ENCODE results near the gene DDX39B. TPM values are rescaled to one million over a fixed set of nuclear protein-coding genes. Genes with fewer than 3 reads are reported as not detected.
"Not testable (repeated sequence)": the region's sequence is repeated elsewhere in the genome, so short reads cannot be mapped to it uniquely, and the experiment has no call there.

DDX39B gene
- total RNA-seq, 1 donor from 2014 or later: 412 TPM

- DNase-seq (ENCODE audit: low read depth): no peak
- H3K36me3 ChIP-seq (ENCODE audit: control insufficient read depth, insufficient read depth, low read length): no peaks in the 10 kb centered on the region
- H3K27me3 ChIP-seq (ENCODE audit: control insufficient read depth, insufficient read depth, low read length): no peaks in the 10 kb centered on the region
- no peak overlapping the region for H3K4me3 ChIP-seq (ENCODE audit: low read depth, low read length)
- no peak for TF ChIP-seq CTCF (IDR thresholded peaks at IDR 0.05; ENCODE audit: insufficient read depth, low read length, poor library complexity, severe bottlenecking)
Measured at GRCh38 chr6:31521835-31522234, 20.0 kb downstream of the DDX39B start.

DNA sequence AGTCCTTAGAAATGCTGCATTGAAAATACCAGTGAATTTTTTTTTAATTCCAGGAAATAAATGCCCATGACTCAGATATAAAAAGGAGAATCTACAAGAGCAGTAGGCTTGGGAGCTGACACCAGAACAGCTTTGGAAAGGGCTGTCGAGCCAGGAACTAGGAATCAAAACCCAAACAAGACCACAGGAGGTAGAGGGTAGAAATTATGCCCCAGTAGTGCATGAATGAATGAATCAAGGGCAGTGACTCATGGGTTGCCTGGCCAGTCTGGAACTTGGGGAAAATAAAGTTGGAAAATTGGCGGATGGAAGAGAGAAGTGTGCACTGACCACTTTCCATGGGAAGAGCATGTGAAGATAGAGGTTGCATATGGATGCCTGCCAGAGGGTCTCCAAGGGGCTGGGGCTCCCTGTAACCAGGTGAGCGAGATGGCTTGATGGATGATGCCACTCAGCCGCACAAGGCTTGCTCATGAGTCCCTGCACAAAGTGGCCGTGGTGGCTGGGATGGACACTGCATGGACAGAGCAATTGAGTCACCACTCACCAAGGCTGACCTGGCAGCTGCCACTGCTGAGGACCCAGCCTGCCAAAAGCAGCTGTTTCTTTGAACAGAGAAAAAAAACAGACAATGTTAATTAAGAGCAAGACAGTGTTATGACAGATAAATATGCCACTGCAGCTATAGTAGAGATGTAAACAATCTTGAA is 28.2 kb downstream of the DDX39B start:
- H3K36me3 ChIP-seq (ENCODE audit: control insufficient read depth, insufficient read depth, low read length): peaks cover 1% of the 10 kb centered on the region
- H3K27me3 ChIP-seq (ENCODE audit: control insufficient read depth, insufficient read depth, low read length): no peaks in the 10 kb centered on the region
- no peak overlapping the region for H3K4me3 ChIP-seq (ENCODE audit: low read depth, low read length)
- TF ChIP-seq CTCF (IDR thresholded peaks at IDR 0.05; ENCODE audit: insufficient read depth, low read length, poor library complexity, severe bottlenecking): no peak
- no peak for DNase-seq (ENCODE audit: low read depth)

- DNase-seq (ENCODE audit: low read depth): no peak
- no peak overlapping the region for H3K4me3 ChIP-seq (ENCODE audit: low read depth, low read length)
- no peaks in the 10 kb centered on the region for H3K27me3 ChIP-seq (ENCODE audit: control insufficient read depth, insufficient read depth, low read length)
- H3K36me3 ChIP-seq (ENCODE audit: control insufficient read depth, insufficient read depth, low read length): peaks cover 1% of the 10 kb centered on the region
- no peak for TF ChIP-seq CTCF (IDR thresholded peaks at IDR 0.05; ENCODE audit: insufficient read depth, low read length, poor library complexity, severe bottlenecking)
Measured at GRCh38 chr6:31510007-31510406, 31.8 kb downstream of the DDX39B start.

DNA sequence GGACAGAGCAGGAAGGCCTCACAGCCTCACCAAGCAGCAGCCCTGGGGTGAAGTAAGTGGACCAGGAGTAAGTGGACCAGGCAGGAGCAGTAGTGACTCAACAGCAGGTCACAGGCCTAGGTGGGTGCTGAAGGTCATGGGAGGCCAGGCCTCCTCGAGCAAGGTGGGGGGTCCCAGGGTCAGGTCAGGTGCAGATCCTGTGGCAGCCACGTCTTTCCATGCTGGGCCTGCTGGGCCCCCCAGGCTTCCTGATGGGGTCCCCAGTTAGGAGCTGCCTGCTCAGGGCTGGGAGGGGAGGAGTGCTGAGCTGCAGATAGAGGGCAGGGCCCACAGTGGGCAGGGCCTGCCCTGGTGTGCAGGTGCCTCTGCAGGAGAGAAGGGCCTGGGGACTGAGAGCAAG is 32.8 kb downstream of the DDX39B start:
- not testable (repeated sequence) for DNase-seq (ENCODE audit: low read depth); H3K36me3 ChIP-seq (ENCODE audit: control insufficient read depth, insufficient read depth, low read length); H3K4me3 ChIP-seq (ENCODE audit: low read depth, low read length)

DNA sequence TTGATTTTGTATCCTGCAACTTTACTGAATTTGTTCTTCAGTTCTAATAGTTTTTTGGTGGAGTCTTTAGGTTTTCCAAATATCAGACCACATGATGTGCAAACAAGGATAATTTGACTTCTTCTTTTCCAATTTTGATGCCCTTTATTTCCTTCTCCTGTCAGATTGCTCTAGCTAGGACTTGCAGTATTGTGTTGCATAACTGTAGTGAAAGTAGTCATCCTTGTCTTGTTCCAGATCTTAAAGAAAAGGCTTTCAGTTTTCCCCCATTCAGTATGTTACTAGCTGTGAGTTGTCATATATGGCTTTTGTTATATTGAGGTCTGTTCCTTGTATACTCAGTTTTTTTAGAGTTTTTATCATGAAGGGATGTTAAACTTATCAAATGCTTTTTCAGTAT is 39.2 kb downstream of the DDX39B start:
- TF ChIP-seq CTCF (IDR thresholded peaks at IDR 0.05; ENCODE audit: insufficient read depth, low read length, poor library complexity, severe bottlenecking): no peak
- DNase-seq (ENCODE audit: low read depth): no peak
- Histone ChIP-seq H3K36me3 (ENCODE audit: control insufficient read depth, insufficient read depth, low read length) (no peaks in the 10 kb centered on the region), H3K27me3 (ENCODE audit: control insufficient read depth, insufficient read depth, low read length) (no peaks in the 10 kb centered on the region), H3K4me3 (ENCODE audit: low read depth, low read length) (no peak overlapping the region)

More for the DNA sequence above, 32.8 kb downstream of the DDX39B start:
- H3K27me3 ChIP-seq (ENCODE audit: control insufficient read depth, insufficient read depth, low read length): not testable (repeated sequence)

- H3K4me3 ChIP-seq (ENCODE audit: low read depth, low read length); DNase-seq (ENCODE audit: low read depth); H3K27me3 ChIP-seq (ENCODE audit: control insufficient read depth, insufficient read depth, low read length); H3K36me3 ChIP-seq (ENCODE audit: control insufficient read depth, insufficient read depth, low read length): not testable (repeated sequence)
Measured at GRCh38 chr6:31499648-31500047, 42.2 kb downstream of the DDX39B start.

DNA sequence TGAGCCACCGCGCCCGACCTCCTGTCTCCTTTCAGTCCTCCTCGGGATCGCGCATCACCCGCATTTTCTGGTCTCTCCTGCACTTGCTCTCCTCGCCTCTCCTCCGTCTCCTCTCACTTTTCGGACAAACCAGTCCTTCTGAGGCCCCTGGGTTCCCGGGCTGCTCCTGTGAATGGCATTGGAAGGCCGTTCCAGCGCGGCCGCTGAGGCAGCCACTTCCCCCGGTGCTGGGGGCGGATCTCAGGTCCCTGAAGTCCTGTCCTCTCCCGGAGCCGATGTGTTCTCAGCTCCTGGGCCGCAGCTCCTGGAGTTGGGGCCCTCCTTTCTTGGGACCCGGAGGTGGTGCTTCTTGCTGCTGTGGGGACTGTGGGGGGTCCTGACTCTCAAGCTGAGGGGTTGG is 43.1 kb downstream of the DDX39B start:
- DNase-seq (ENCODE audit: low read depth): no peak
- peak overlapping the region; percentile 46 for H3K4me3 ChIP-seq (ENCODE audit: low read depth, low read length)
- TF ChIP-seq CTCF (IDR thresholded peaks at IDR 0.05; ENCODE audit: insufficient read depth, low read length, poor library complexity, severe bottlenecking): no peak
- H3K36me3 ChIP-seq (ENCODE audit: control insufficient read depth, insufficient read depth, low read length): no peaks in the 10 kb centered on the region
- H3K27me3 ChIP-seq (ENCODE audit: control insufficient read depth, insufficient read depth, low read length): no peaks in the 10 kb centered on the region

Measured in kidney epithelial cell (primary cell).